MCF 10A (cell line): Measurements from ENCODE around the gene RIPK4. TPM values are rescaled to one million over a fixed set of nuclear protein-coding genes. Genes with fewer than 3 reads are reported as not detected.

ENCODE experiments used
- BruUV-seq: library from RNA; stranded (reverse); fragments of 400-500 nt; replicated peaks from 2 replicates; lab custom pipeline; 2021; lab: Mats Ljungman, UMichigan
- CTCF ChIA-PET: fragments of 300-600 bp; sonication (Branson Sonifier 250); formaldehyde crosslinking; extraction: SDS; loops from one replicate; lab custom pipeline; 2021; ENCODE audit warnings: antibody characterized with exemption, inconsistent platforms; lab: Yijun Ruan, JAX
- POLR2A ChIA-PET: fragments of 300-600, 350-650 bp; sonication (Branson Sonifier 250); formaldehyde crosslinking; extraction: SDS; loops from one replicate; lab custom pipeline; 2020; ENCODE audit warnings: antibody characterized with exemption, inconsistent platforms; lab: Yijun Ruan, JAX
- DNase-seq: peaks from one replicate; pipeline ENCODE4 v3.0.0-alpha.2; 2018; ENCODE audit not compliant: unreplicated experiment
- H3K27ac Mint-ChIP-seq: one replicate; pipeline ENCODE4 v1.8.0; 2022; ENCODE audit warnings: mild to moderate bottlenecking, low read depth, mixed read lengths; ENCODE audit not compliant: unreplicated experiment
- H3K27me3 Mint-ChIP-seq: one replicate; pipeline ENCODE4 v1.8.0; 2022; ENCODE audit warnings: mixed read lengths; ENCODE audit not compliant: insufficient read depth, unreplicated experiment
- H3K36me3 Mint-ChIP-seq: one replicate; pipeline ENCODE4 v1.8.0; 2022; ENCODE audit warnings: mild to moderate bottlenecking, moderate library complexity, mixed read lengths; ENCODE audit not compliant: insufficient read depth, unreplicated experiment
- H3K4me1 Mint-ChIP-seq: one replicate; pipeline ENCODE4 v1.8.0; 2022; ENCODE audit warnings: mixed read lengths; ENCODE audit not compliant: insufficient read depth, unreplicated experiment
- H3K4me3 Mint-ChIP-seq: one replicate; pipeline ENCODE4 v1.8.0; 2022; ENCODE audit warnings: mild to moderate bottlenecking, moderate library complexity, mixed read lengths; ENCODE audit not compliant: unreplicated experiment
- H3K9me3 Mint-ChIP-seq: one replicate; pipeline ENCODE4 v1.8.0; 2022; ENCODE audit warnings: mixed read lengths; ENCODE audit not compliant: unreplicated experiment
- intact Hi-C: fragments of 100-400 bp; cut with micrococcal nuclease; formaldehyde crosslinking; loops from 2 replicates; pipeline ENCODE4 v1.14.1; 2022
- total RNA-seq: library from RNA; stranded (reverse); gene quantifications from 2 replicates; pipeline ENCODE4 v1.2.3, GENCODE V29; 2022
- TF ChIP-seq, protein P1 (sequence below): fragments of 200-600 bp; IDR thresholded peaks from one replicate; pipeline ENCODE4 v1.8.0; 2022; ENCODE audit warnings: antibody characterized with exemption, mild to moderate bottlenecking; ENCODE audit not compliant: unreplicated experiment

The RIPK4 gene
- total RNA-seq, 1 experiment from 2014 or later = 22.3 TPM

GRCh38 chr21:41776778-41777177 lies 9.9 kb upstream of the RIPK4 start:
- no peak for DNase-seq
- no TSS peak for BruUV-seq
- Mint-ChIP-seq H3K36me3 (no peaks in the 10 kb centered on the region), H3K4me3 (no peak overlapping the region), H3K27me3 (no peaks in the 10 kb centered on the region), H3K9me3 (no peaks in the 10 kb centered on the region), H3K27ac (no peak overlapping the region), H3K4me1 (peaks cover 21% of the 10 kb centered on the region)
- TF ChIP-seq, protein P1, sequence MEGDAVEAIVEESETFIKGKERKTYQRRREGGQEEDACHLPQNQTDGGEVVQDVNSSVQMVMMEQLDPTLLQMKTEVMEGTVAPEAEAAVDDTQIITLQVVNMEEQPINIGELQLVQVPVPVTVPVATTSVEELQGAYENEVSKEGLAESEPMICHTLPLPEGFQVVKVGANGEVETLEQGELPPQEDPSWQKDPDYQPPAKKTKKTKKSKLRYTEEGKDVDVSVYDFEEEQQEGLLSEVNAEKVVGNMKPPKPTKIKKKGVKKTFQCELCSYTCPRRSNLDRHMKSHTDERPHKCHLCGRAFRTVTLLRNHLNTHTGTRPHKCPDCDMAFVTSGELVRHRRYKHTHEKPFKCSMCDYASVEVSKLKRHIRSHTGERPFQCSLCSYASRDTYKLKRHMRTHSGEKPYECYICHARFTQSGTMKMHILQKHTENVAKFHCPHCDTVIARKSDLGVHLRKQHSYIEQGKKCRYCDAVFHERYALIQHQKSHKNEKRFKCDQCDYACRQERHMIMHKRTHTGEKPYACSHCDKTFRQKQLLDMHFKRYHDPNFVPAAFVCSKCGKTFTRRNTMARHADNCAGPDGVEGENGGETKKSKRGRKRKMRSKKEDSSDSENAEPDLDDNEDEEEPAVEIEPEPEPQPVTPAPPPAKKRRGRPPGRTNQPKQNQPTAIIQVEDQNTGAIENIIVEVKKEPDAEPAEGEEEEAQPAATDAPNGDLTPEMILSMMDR = no peak
- POLR2A ChIA-PET = interaction anchor here (0.7 to 6.4 kb wide), 7 partner anchors 12 to 164 kb away, joined by 3 to 98 read pairs (median 6); partner anchors contain the start of gene RIPK4
- intact Hi-C loops = loop anchor here (10.0 kb wide), 1 partner anchor 492 kb away; no protein-coding TSS in a partner anchor
- CTCF ChIA-PET = interaction anchor here (0.5 to 5.3 kb wide), 22 partner anchors 8 to 494 kb away, joined by 3 to 106 read pairs (median 4); partner anchors contain the start of gene RIPK4

GRCh38 chr21:41775149-41775472 lies 8.3 kb upstream of the RIPK4 start:
- ChIA-PET CTCF (interaction anchor here (0.9 to 5.3 kb wide), 4 partner anchors 14 to 492 kb away, joined by 4 to 106 read pairs (median 20); no protein-coding TSS in a partner anchor), POLR2A (interaction anchor here (0.8 to 6.4 kb wide), 3 partner anchors 10 to 160 kb away, joined by 5 to 98 read pairs (median 10); partner anchors contain the start of gene RIPK4)
- no TSS peak for BruUV-seq
- Mint-ChIP-seq H3K4me1 (peaks cover 18% of the 10 kb centered on the region), H3K36me3 (no peaks in the 10 kb centered on the region), H3K27me3 (no peaks in the 10 kb centered on the region), H3K27ac (no peak overlapping the region), H3K9me3 (no peaks in the 10 kb centered on the region), H3K4me3 (no peak overlapping the region)
- TF ChIP-seq, protein P1 = no peak
- intact Hi-C loops = loop anchor here (10.0 kb wide), 1 partner anchor 490 kb away; no protein-coding TSS in a partner anchor
- DNase-seq = no peak

- no peak for DNase-seq
- no TSS peak for BruUV-seq
- H3K9me3 Mint-ChIP-seq = no peaks in the 10 kb centered on the region
- CTCF ChIA-PET = interaction anchor here (0.7 to 5.3 kb wide), 4 partner anchors 14 to 163 kb away, joined by 4 to 106 read pairs (median 14); no protein-coding TSS in a partner anchor
- intact Hi-C loops = loop anchor here (10.0 kb wide), 1 partner anchor 490 kb away; no protein-coding TSS in a partner anchor
- POLR2A ChIA-PET = interaction anchor here (0.8 to 6.4 kb wide), 3 partner anchors 10 to 159 kb away, joined by 5 to 98 read pairs (median 10); partner anchors contain the start of gene RIPK4
- TF ChIP-seq, protein P1 = no peak
- no peaks in the 10 kb centered on the region for H3K27me3 Mint-ChIP-seq
- no peak overlapping the region for H3K27ac Mint-ChIP-seq
- H3K4me3 Mint-ChIP-seq = no peak overlapping the region
- no peaks in the 10 kb centered on the region for H3K36me3 Mint-ChIP-seq
- H3K4me1 Mint-ChIP-seq = peaks cover 18% of the 10 kb centered on the region
Measured at GRCh38 chr21:41774467-41775148, 7.8 kb upstream of the RIPK4 start.
